CD4-positive, alpha-beta T cell treated with Interleukin-6 for 4 hours (primary cell): Measurements from ENCODE around the gene LENG9.

ENCODE experiments used
- DNase-seq: peaks from one replicate; pipeline ENCODE4 v3.0.0-alpha.2; 2020; ENCODE audit warnings: mixed read lengths

The LENG9 gene

GRCh38 chr19:54420068-54420382 lies 43.6 kb downstream of the LENG9 start:
- no peak for DNase-seq

- no peak for DNase-seq
Observed at GRCh38 chr19:54418930-54419800, 44.4 kb downstream of the LENG9 start.

- DNase-seq, result peak; percentile 31
Observed at GRCh38 chr19:54418030-54418929, 45.3 kb downstream of the LENG9 start.

GRCh38 chr19:54416695-54417491 lies 46.7 kb downstream of the LENG9 start:
- no peak for DNase-seq

GRCh38 chr19:54415901-54416673 lies 47.5 kb downstream of the LENG9 start:
- no peak for DNase-seq

- DNase-seq, result peak; percentile 35
Observed at GRCh38 chr19:54415208-54415900, 48.2 kb downstream of the LENG9 start, which contains the start of gene TTYH1. TSS of gene TTYH1 (plus strand) at chr19:54415464. CDS start at chr19:54415553, 89 bp downstream.

- DNase-seq, result no peak
Observed at GRCh38 chr19:54414156-54414555, 49.4 kb downstream of the LENG9 start.

GRCh38 chr19:54412877-54413276 lies 50.7 kb downstream of the LENG9 start:
- DNase-seq, result no peak
